Retinal pigment epithelial cell (primary cell): Measurements from ENCODE around the gene NHERF1.

Experiments used
- DNase-seq: peaks from one replicate; pipeline ENCODE4 v3.0.0-alpha.2; 2010; ENCODE audit warnings: low read depth
- H3K4me3 ChIP-seq: 2 replicates; pipeline ENCODE4 v1.5.1; 2011; ENCODE audit warnings: mild to moderate bottlenecking, low read length, control low read depth, moderate library complexity
- TF ChIP-seq, protein P1 (sequence below): conservative IDR thresholded peaks from 2 replicates; pipeline ENCODE4 v1.5.1; 2011; ENCODE audit warnings: low read depth, low read length, control low read depth, inconsistent platforms

NHERF1 gene

GRCh38 chr17:74767111-74767516, 18.7 kb downstream of the NHERF1 start:
- no peak for DNase-seq
- no peak overlapping the region for H3K4me3 ChIP-seq
- TF ChIP-seq, protein P1, sequence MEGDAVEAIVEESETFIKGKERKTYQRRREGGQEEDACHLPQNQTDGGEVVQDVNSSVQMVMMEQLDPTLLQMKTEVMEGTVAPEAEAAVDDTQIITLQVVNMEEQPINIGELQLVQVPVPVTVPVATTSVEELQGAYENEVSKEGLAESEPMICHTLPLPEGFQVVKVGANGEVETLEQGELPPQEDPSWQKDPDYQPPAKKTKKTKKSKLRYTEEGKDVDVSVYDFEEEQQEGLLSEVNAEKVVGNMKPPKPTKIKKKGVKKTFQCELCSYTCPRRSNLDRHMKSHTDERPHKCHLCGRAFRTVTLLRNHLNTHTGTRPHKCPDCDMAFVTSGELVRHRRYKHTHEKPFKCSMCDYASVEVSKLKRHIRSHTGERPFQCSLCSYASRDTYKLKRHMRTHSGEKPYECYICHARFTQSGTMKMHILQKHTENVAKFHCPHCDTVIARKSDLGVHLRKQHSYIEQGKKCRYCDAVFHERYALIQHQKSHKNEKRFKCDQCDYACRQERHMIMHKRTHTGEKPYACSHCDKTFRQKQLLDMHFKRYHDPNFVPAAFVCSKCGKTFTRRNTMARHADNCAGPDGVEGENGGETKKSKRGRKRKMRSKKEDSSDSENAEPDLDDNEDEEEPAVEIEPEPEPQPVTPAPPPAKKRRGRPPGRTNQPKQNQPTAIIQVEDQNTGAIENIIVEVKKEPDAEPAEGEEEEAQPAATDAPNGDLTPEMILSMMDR, result no peak

GRCh38 chr17:74768069-74768762, 19.8 kb downstream of the NHERF1 start:
- peak; percentile 94 for DNase-seq
- no peak overlapping the region for H3K4me3 ChIP-seq
- TF ChIP-seq, protein P1, result peak; percentile 24

DNA sequence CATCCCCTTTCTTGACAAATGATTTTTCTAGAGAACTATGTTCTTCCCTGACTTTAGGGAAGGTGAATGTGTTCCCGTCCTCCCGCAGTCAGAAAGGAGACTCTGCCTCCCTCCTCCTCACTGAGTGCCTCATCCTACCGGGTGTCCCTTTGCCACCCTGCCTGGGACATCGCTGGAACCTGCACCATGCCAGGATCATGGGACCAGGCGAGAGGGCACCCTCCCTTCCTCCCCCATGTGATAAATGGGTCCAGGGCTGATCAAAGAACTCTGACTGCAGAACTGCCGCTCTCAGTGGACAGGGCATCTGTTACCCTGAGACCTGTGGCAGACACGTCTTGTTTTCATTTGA, 20.3 kb downstream of the NHERF1 start:
- DNase-seq, result no peak
- H3K4me3 ChIP-seq, result no peak overlapping the region
- TF ChIP-seq, protein P1, result no peak

- TF ChIP-seq, protein P1, result no peak
- DNase-seq, result no peak
- H3K4me3 ChIP-seq, result no peak overlapping the region
These were observed 20.9 kb downstream of the NHERF1 start for GRCh38 chr17:74769266-74769855.

- TF ChIP-seq, protein P1, result no peak
- no peak overlapping the region for H3K4me3 ChIP-seq
- no peak for DNase-seq
These were observed 21.5 kb downstream of the NHERF1 start for GRCh38 chr17:74769856-74770497.

DNA sequence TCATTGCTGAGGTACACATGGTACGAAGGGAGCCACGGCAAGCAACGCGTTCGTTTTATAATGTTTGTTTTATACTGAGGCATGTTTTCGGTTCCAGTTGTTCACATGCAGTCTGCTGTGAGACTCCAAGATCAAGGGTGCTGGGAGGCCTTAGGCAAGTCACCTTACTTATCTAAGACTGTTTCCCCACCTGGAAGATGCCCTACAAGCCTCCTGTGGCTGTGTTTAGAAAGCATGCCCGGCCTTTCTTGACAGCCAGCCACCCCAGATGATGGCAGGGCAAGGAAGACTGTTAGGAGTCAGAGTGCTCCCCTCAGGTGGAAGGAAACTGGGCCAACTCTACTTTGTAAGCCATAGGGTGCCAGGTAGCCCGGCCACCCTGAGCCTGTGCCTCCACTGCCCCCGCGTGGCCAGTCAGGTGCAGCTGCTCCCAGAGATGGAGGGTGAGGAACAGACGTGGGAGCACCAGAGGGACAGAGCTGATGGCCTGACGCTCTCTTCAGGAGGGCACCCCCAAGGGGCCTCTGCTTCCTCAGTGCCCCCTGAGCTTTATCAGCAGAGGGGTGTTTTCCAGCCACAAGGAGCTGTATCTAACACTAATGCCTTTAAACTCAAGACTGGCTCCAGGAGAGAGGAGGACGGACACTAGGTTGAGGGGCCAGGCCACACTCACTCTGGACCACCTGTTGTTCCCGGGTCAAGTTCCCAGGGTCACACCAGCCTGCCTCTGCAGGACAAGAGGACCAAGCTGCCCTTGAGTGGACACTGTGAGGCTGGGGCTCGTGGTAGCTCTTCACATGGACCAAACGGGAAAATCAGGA, 22.3 kb downstream of the NHERF1 start:
- no peak for DNase-seq
- no peak overlapping the region for H3K4me3 ChIP-seq
- TF ChIP-seq, protein P1, result peak; percentile 84
